Neuron (in vitro differentiated cells): ENCODE measurements around the gene CRTC1.

Source experiments
- H2AFZ ChIP-seq: one replicate; pipeline ENCODE4 v1.6.1; 2013; ENCODE audit warnings: low read depth, mild to moderate bottlenecking, inconsistent platforms, low read length, moderate library complexity
- H3K27me3 ChIP-seq: one replicate; pipeline ENCODE4 v1.6.1; 2013; ENCODE audit warnings: low read length; ENCODE audit not compliant: insufficient read depth
- H3K36me3 ChIP-seq: one replicate; pipeline ENCODE4 v1.6.1; 2013; ENCODE audit warnings: low read length; ENCODE audit not compliant: insufficient read depth
- H3K4me1 ChIP-seq: one replicate; pipeline ENCODE4 v1.6.1; 2013; ENCODE audit warnings: low read length; ENCODE audit not compliant: insufficient read depth
- H3K4me3 ChIP-seq: 2 replicates; pipeline ENCODE4 v1.5.1; 2013; ENCODE audit warnings: mild to moderate bottlenecking, low read length, moderate library complexity
- H3K9me3 ChIP-seq: one replicate; pipeline ENCODE4 v1.6.1; 2013; ENCODE audit warnings: low read length

The CRTC1 gene

GRCh38 chr19:18708452-18709231, 25.2 kb downstream of the CRTC1 start:
- H3K27me3 ChIP-seq, result no peaks in the 10 kb centered on the region
- no peak overlapping the region for H3K4me3 ChIP-seq
- H3K4me1 ChIP-seq, result no peaks in the 10 kb centered on the region
- H3K9me3 ChIP-seq, result no peaks in the 10 kb centered on the region
- peaks cover 2% of the 10 kb centered on the region for H3K36me3 ChIP-seq
- no peak overlapping the region for H2AFZ ChIP-seq

GRCh38 chr19:18709546-18709945, 26.1 kb downstream of the CRTC1 start:
- Histone ChIP-seq H2AFZ (no peak overlapping the region), H3K9me3 (peaks cover 2% of the 10 kb centered on the region), H3K36me3 (peaks cover 4% of the 10 kb centered on the region), H3K4me1 (no peaks in the 10 kb centered on the region), H3K27me3 (no peaks in the 10 kb centered on the region), H3K4me3 (no peak overlapping the region)

- no peaks in the 10 kb centered on the region for H3K4me1 ChIP-seq
Measured at GRCh38 chr19:18710186-18710585, 26.7 kb downstream of the CRTC1 start.

GRCh38 chr19:18710996-18711751, 27.7 kb downstream of the CRTC1 start:
- no peak overlapping the region for H3K4me3 ChIP-seq
- H2AFZ ChIP-seq, result no peak overlapping the region
- no peaks in the 10 kb centered on the region for H3K27me3 ChIP-seq
- H3K9me3 ChIP-seq, result peaks cover 2% of the 10 kb centered on the region
- H3K4me1 ChIP-seq, result no peaks in the 10 kb centered on the region
- H3K36me3 ChIP-seq, result peaks cover 4% of the 10 kb centered on the region

More at GRCh38 chr19:18710186-18710585, 26.7 kb downstream of the CRTC1 start:
- H2AFZ ChIP-seq, result no peak overlapping the region
- H3K27me3 ChIP-seq, result no peaks in the 10 kb centered on the region
- H3K4me3 ChIP-seq, result no peak overlapping the region
- peaks cover 4% of the 10 kb centered on the region for H3K36me3 ChIP-seq
- peaks cover 2% of the 10 kb centered on the region for H3K9me3 ChIP-seq

- H3K9me3 ChIP-seq, result peaks cover 2% of the 10 kb centered on the region
Measured at GRCh38 chr19:18711893-18712292, 28.4 kb downstream of the CRTC1 start.

GRCh38 chr19:18712981-18713380, 29.5 kb downstream of the CRTC1 start:
- H2AFZ ChIP-seq, result no peak overlapping the region
- H3K4me3 ChIP-seq, result no peak overlapping the region

More at GRCh38 chr19:18711893-18712292, 28.4 kb downstream of the CRTC1 start:
- Histone ChIP-seq H3K36me3 (peaks cover 4% of the 10 kb centered on the region), H3K4me3 (no peak overlapping the region), H3K4me1 (no peaks in the 10 kb centered on the region), H3K27me3 (no peaks in the 10 kb centered on the region), H2AFZ (no peak overlapping the region)

GRCh38 chr19:18713550-18714117, 30.2 kb downstream of the CRTC1 start:
- no peaks in the 10 kb centered on the region for H3K27me3 ChIP-seq
- H3K36me3 ChIP-seq, result peaks cover 4% of the 10 kb centered on the region
- peaks cover 5% of the 10 kb centered on the region for H3K9me3 ChIP-seq
- H3K4me1 ChIP-seq, result no peaks in the 10 kb centered on the region
- no peak overlapping the region for H3K4me3 ChIP-seq
- no peak overlapping the region for H2AFZ ChIP-seq

More at GRCh38 chr19:18712981-18713380, 29.5 kb downstream of the CRTC1 start:
- Histone ChIP-seq H3K4me1 (no peaks in the 10 kb centered on the region), H3K36me3 (peaks cover 4% of the 10 kb centered on the region), H3K9me3 (peaks cover 2% of the 10 kb centered on the region), H3K27me3 (no peaks in the 10 kb centered on the region)

- no peak overlapping the region for H2AFZ ChIP-seq
- H3K36me3 ChIP-seq, result peaks cover 4% of the 10 kb centered on the region
- no peaks in the 10 kb centered on the region for H3K4me1 ChIP-seq
- H3K9me3 ChIP-seq, result peaks cover 5% of the 10 kb centered on the region
- H3K4me3 ChIP-seq, result no peak overlapping the region
- H3K27me3 ChIP-seq, result no peaks in the 10 kb centered on the region
Measured at GRCh38 chr19:18715416-18715815, 31.9 kb downstream of the CRTC1 start.

- Histone ChIP-seq H3K27me3 (no peaks in the 10 kb centered on the region), H3K9me3 (peaks cover 7% of the 10 kb centered on the region), H3K4me3 (no peak overlapping the region), H3K4me1 (no peaks in the 10 kb centered on the region), H3K36me3 (peaks cover 4% of the 10 kb centered on the region), H2AFZ (no peak overlapping the region)
Measured at GRCh38 chr19:18716857-18717256, 33.4 kb downstream of the CRTC1 start.

GRCh38 chr19:18717601-18718000, 34.1 kb downstream of the CRTC1 start:
- Histone ChIP-seq H3K9me3 (peaks cover 10% of the 10 kb centered on the region), H3K27me3 (no peaks in the 10 kb centered on the region), H3K4me3 (no peak overlapping the region), H3K4me1 (no peaks in the 10 kb centered on the region), H3K36me3 (peaks cover 4% of the 10 kb centered on the region), H2AFZ (no peak overlapping the region)

- H2AFZ ChIP-seq, result no peak overlapping the region
- no peaks in the 10 kb centered on the region for H3K4me1 ChIP-seq
- H3K4me3 ChIP-seq, result no peak overlapping the region
- peaks cover 10% of the 10 kb centered on the region for H3K9me3 ChIP-seq
- peaks cover 3% of the 10 kb centered on the region for H3K36me3 ChIP-seq
- no peaks in the 10 kb centered on the region for H3K27me3 ChIP-seq
Measured at GRCh38 chr19:18718015-18718526, 34.6 kb downstream of the CRTC1 start.

GRCh38 chr19:18718846-18719458, 35.5 kb downstream of the CRTC1 start:
- Histone ChIP-seq H3K4me3 (no peak overlapping the region), H3K4me1 (no peaks in the 10 kb centered on the region), H2AFZ (no peak overlapping the region), H3K27me3 (no peaks in the 10 kb centered on the region), H3K36me3 (peaks cover under 1% of the 10 kb centered on the region), H3K9me3 (peaks cover 9% of the 10 kb centered on the region)
